ENCODE measurements around the gene TCHP.

DNA sequence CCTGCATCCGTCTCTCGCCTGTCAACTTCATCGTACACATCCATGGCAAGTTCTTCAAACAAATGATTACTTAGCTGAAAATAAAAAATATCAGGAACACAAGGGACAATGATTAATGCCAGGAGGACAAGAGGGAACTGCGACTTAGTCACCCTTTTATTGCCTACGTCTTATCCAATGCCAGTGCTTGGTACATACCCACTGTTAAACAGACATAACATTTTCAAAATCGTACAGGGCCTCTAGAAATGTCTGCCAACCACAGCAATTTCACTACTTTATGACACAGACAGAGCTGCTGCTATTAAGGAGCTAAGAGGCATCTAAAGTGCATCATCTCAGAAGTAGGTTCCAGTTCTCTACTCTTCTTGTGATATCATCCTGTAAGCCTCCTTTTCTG lies 61.5 kb downstream of the TCHP start:
- TF ChIP-seq, protein P1, sequence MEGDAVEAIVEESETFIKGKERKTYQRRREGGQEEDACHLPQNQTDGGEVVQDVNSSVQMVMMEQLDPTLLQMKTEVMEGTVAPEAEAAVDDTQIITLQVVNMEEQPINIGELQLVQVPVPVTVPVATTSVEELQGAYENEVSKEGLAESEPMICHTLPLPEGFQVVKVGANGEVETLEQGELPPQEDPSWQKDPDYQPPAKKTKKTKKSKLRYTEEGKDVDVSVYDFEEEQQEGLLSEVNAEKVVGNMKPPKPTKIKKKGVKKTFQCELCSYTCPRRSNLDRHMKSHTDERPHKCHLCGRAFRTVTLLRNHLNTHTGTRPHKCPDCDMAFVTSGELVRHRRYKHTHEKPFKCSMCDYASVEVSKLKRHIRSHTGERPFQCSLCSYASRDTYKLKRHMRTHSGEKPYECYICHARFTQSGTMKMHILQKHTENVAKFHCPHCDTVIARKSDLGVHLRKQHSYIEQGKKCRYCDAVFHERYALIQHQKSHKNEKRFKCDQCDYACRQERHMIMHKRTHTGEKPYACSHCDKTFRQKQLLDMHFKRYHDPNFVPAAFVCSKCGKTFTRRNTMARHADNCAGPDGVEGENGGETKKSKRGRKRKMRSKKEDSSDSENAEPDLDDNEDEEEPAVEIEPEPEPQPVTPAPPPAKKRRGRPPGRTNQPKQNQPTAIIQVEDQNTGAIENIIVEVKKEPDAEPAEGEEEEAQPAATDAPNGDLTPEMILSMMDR (IDR thresholded peaks at IDR 0.05), result no peak
- no peak for TF ChIP-seq EZH2 (IDR thresholded peaks at IDR 0.05; ENCODE audit: borderline replicate concordance, insufficient read depth, low read depth, low read length, poor library complexity, severe bottlenecking)
